GM12878 (cell line): ENCODE measurements around the gene ACTR1B. TPM values are rescaled to one million over a fixed set of nuclear protein-coding genes. Genes with fewer than 3 reads are reported as not detected.

Experiments
- ATF7 ChIP-seq: fragments of 450-650 bp; IDR thresholded peaks from 2 replicates; pipeline ENCODE4 v1.6.1; 2016; ENCODE audit warnings: low read depth, mild to moderate bottlenecking
- BHLHE40 ChIP-seq, 2 experiments: fragments of 450-650 bp in 1 of 2; IDR thresholded peaks; 2 replicates each; pipeline ENCODE4 v1.6.1; 2011 to 2017; ENCODE audit warnings: low read depth in 2 of 2, borderline replicate concordance in 1 of 2, improper control_type of control experiment in 1 of 2, low read length in 1 of 2, mild to moderate bottlenecking in 1 of 2
- CEBPZ ChIP-seq: fragments of 150-350 bp; IDR thresholded peaks from 2 replicates; pipeline ENCODE4 v1.6.1; 2016; ENCODE audit warnings: low read depth, low read length
- DPF2 ChIP-seq: fragments of 450-650 bp; IDR thresholded peaks from 2 replicates; pipeline ENCODE4 v1.6.1; 2017; ENCODE audit warnings: mild to moderate bottlenecking
- E4F1 ChIP-seq: fragments of 450-650 bp; IDR thresholded peaks from 2 replicates; pipeline ENCODE4 v1.6.1; 2018; ENCODE audit warnings: borderline replicate concordance, mild to moderate bottlenecking; ENCODE audit not compliant: partially characterized antibody
- EED ChIP-seq: sonication (generic); IDR thresholded peaks from 2 replicates; pipeline ENCODE4 v1.6.1; 2016; ENCODE audit warnings: antibody characterized with exemption, low read depth
- ELK1 ChIP-seq: IDR thresholded peaks from 2 replicates; pipeline ENCODE4 v1.6.1; 2012; ENCODE audit warnings: low read depth, low read length, improper control_type of control experiment
- MAX ChIP-seq: IDR thresholded peaks from 2 replicates; pipeline ENCODE4 v1.6.1; 2012; ENCODE audit warnings: low read depth, low read length, improper control_type of control experiment
- POLR2AphosphoS2 ChIP-seq: IDR thresholded peaks from 2 replicates; pipeline ENCODE4 v1.6.1; 2011; ENCODE audit warnings: low read depth, mild to moderate bottlenecking, low read length, improper control_type of control experiment, moderate library complexity
- RAD21 ChIP-seq: IDR thresholded peaks from 2 replicates; pipeline ENCODE4 v1.6.1; 2011; ENCODE audit warnings: mild to moderate bottlenecking, low read depth, low read length, moderate library complexity; ENCODE audit not compliant: insufficient read depth
- RB1 ChIP-seq: fragments of 450-650 bp; formaldehyde crosslinking; IDR thresholded peaks from 2 replicates; pipeline ENCODE4 v1.6.1; 2017; ENCODE audit warnings: mild to moderate bottlenecking, borderline replicate concordance
- REST ChIP-seq: IDR thresholded peaks from 2 replicates; pipeline ENCODE4 v1.6.1; 2012; ENCODE audit warnings: mild to moderate bottlenecking, low read depth, low read length
- SIX5 ChIP-seq: IDR thresholded peaks from 2 replicates; pipeline ENCODE4 v1.6.1; 2011; ENCODE audit warnings: mild to moderate bottlenecking, low read depth, low read length, moderate library complexity; ENCODE audit not compliant: severe bottlenecking
- SMAD5 ChIP-seq: IDR thresholded peaks from 2 replicates; pipeline ENCODE4 v1.6.1; 2016; ENCODE audit warnings: antibody characterized with exemption, low read depth
- SUZ12 ChIP-seq: fragments of 200-600 bp; sonication (generic); IDR thresholded peaks from one replicate; pipeline ENCODE4 v1.6.1; 2018; ENCODE audit warnings: antibody characterized with exemption, mild to moderate bottlenecking; ENCODE audit not compliant: unreplicated experiment
- ZNF274 ChIP-seq: IDR thresholded peaks from one replicate; pipeline ENCODE4 v1.8.0; 2011; ENCODE audit not compliant: insufficient read length, insufficient read depth
- ZNF384 ChIP-seq: IDR thresholded peaks from 2 replicates; pipeline ENCODE4 v1.6.1; 2012; ENCODE audit warnings: low read depth, mild to moderate bottlenecking, low read length, improper control_type of control experiment, borderline replicate concordance
- polyA plus RNA-seq, 11 experiments: library from polyadenylated mRNA; depleted of rRNA in 4 of 11; unstranded in 6 of 11; stranded (reverse) in 5 of 11; fragments of >200 nt; fragmentation: Nextera tagmentation in 4 of 11; fragmentation: Illumina TruSeq in 1 of 11; extraction: Ambion mirVana in 4 of 11; extraction: Trizol in 1 of 11; gene quantifications; 1 replicate in 1 of 11; 2 replicates in 10 of 11; pipeline versions ENCODE4 v1.2.1 to v1.2.3, GENCODE V29; 2011 to 2016; ENCODE audit warnings: inconsistent platforms in 2 of 11, missing spikeins in 2 of 11, low read depth in 1 of 11
- total RNA-seq, 4 experiments: library from RNA; depleted of rRNA in 3 of 4; stranded (reverse); fragments of >200 nt in 3 of 4; fragmentation: Illumina TruSeq in 1 of 4; extraction: Trizol in 1 of 4; gene quantifications; 2 replicates each; pipeline versions ENCODE4 v1.2.1 to v1.2.3, GENCODE V29; 2013 to 2021

Gene ACTR1B
- total and polyA plus RNA-seq, 10 of the 15 experiments (the other 5 are each of a cell fraction or from before 2014, with no cell fraction given), result 1.3 to 62.8 (median 44.8) TPM

- TF ChIP-seq CEBPZ (0 out of 2 replicates have a peak, but pooled peaks have one; percentile 26), POLR2AphosphoS2 (peak; percentile 84), SMAD5 (peak; percentile 73), ZNF384 (no peak), ATF7 (peak; percentile 57; the same call in 1 of the 2 replicates), BHLHE40 (IDR thresholded peaks at IDR 0.05; ENCODE audit: borderline replicate concordance in 1 of 2, low read depth in 2 of 2, low read length in 1 of 2) (peak in 1 of 2 experiments; percentile 64; a peak in 2 of 4 replicates), E4F1 (peak; percentile 47), RAD21 (no peak), DPF2 (no peak), MAX (peak; percentile 4; the same call in 1 of the 2 replicates), EED (peak; percentile 35; the same call in 1 of the 2 replicates), REST (no peak), ELK1 (peak; percentile 42; the same call in 1 of the 2 replicates), ZNF274 (no peak), RB1 (no peak), SUZ12 (no peak), SIX5 (no peak)
Observed at GRCh38 chr2:97645695-97646629, 17.9 kb downstream of the ACTR1B start, which contains the start of gene COX5B (continued).
